ENCODE data around the gene FPR3. TPM values are rescaled to one million over a fixed set of nuclear protein-coding genes. Genes with fewer than 3 reads are reported as not detected.
"Not testable (repeated sequence)": the region's sequence is repeated elsewhere in the genome, so short reads cannot be mapped to it uniquely, and the experiment has no call there.

FPR3 gene
- total RNA-seq, 1 donor from 2014 or later: not detected

- Histone ChIP-seq H3K27me3 (ENCODE audit: insufficient read depth, low read length) (no peaks in the 10 kb centered on the region), H3K9ac (ENCODE audit: low read length) (no peak overlapping the region), H4K20me1 (ENCODE audit: insufficient read depth, low read length) (no peaks in the 10 kb centered on the region), H3K9me3 (ENCODE audit: insufficient read depth, low read depth, low read length) (no peaks in the 10 kb centered on the region), H3K4me3 (ENCODE audit: insufficient read depth, low read depth, low read length) (no peak overlapping the region), H2AFZ (ENCODE audit: low read depth, low read length) (no peak overlapping the region), H3K79me2 (ENCODE audit: insufficient read depth, low read length) (no peaks in the 10 kb centered on the region), H3K4me1 (ENCODE audit: insufficient read depth, low read length) (no peaks in the 10 kb centered on the region), H3K27ac (ENCODE audit: low read depth, low read length) (no peak overlapping the region), H3K4me2 (ENCODE audit: low read length) (no peak overlapping the region), H3K36me3 (ENCODE audit: insufficient read depth, low read length) (no peaks in the 10 kb centered on the region)
- Mint-ChIP-seq H3K27me3 (ENCODE audit: low read depth, unreplicated experiment) (peaks cover 21% of the 10 kb centered on the region), H3K9me3 (ENCODE audit: unreplicated experiment) (peaks cover 8% of the 10 kb centered on the region), H3K4me1 (ENCODE audit: low read depth, unreplicated experiment) (no peaks in the 10 kb centered on the region), H3K27ac (ENCODE audit: unreplicated experiment) (no peak overlapping the region), H3K36me3 (ENCODE audit: low read depth, unreplicated experiment) (no peaks in the 10 kb centered on the region), H3K4me3 (ENCODE audit: unreplicated experiment) (no peak overlapping the region)
- DNase-seq (ENCODE audit: low read depth) (no peak), FAIRE-seq (no peak)
- no peak for TF ChIP-seq CTCF (IDR thresholded peaks at IDR 0.05; ENCODE audit: insufficient read depth, low read depth, low read length)
- TF ChIP-seq EZH2 (IDR thresholded peaks at IDR 0.05; ENCODE audit: insufficient read depth, low read length): no peak
Measured at GRCh38 chr19:51766461-51766860, 28.5 kb upstream of the FPR3 start.

GRCh38 chr19:51771376-51772130 lies 23.4 kb upstream of the FPR3 start:
- Histone ChIP-seq H3K79me2 (ENCODE audit: insufficient read depth, low read length) (no peaks in the 10 kb centered on the region), H3K4me1 (ENCODE audit: insufficient read depth, low read length) (no peaks in the 10 kb centered on the region), H3K27ac (ENCODE audit: low read depth, low read length) (no peak overlapping the region), H3K36me3 (ENCODE audit: insufficient read depth, low read length) (no peaks in the 10 kb centered on the region), H4K20me1 (ENCODE audit: insufficient read depth, low read length) (no peaks in the 10 kb centered on the region), H3K9ac (ENCODE audit: low read length) (no peak overlapping the region), H3K27me3 (ENCODE audit: insufficient read depth, low read length) (no peaks in the 10 kb centered on the region), H3K4me3 (ENCODE audit: insufficient read depth, low read depth, low read length) (no peak overlapping the region), H2AFZ (ENCODE audit: low read depth, low read length) (no peak overlapping the region), H3K9me3 (ENCODE audit: insufficient read depth, low read depth, low read length) (no peaks in the 10 kb centered on the region), H3K4me2 (ENCODE audit: low read length) (no peak overlapping the region)
- Mint-ChIP-seq H3K27me3 (ENCODE audit: low read depth, unreplicated experiment) (peaks cover 11% of the 10 kb centered on the region), H3K4me1 (ENCODE audit: low read depth, unreplicated experiment) (no peaks in the 10 kb centered on the region), H3K4me3 (ENCODE audit: unreplicated experiment) (no peak overlapping the region), H3K27ac (ENCODE audit: unreplicated experiment) (no peak overlapping the region), H3K9me3 (ENCODE audit: unreplicated experiment) (no peaks in the 10 kb centered on the region), H3K36me3 (ENCODE audit: low read depth, unreplicated experiment) (no peaks in the 10 kb centered on the region)
- no peak for DNase-seq (ENCODE audit: low read depth)
- FAIRE-seq: no peak
- TF ChIP-seq EZH2 (IDR thresholded peaks at IDR 0.05; ENCODE audit: insufficient read depth, low read length): no peak
- TF ChIP-seq CTCF (IDR thresholded peaks at IDR 0.05; ENCODE audit: insufficient read depth, low read depth, low read length): no peak

GRCh38 chr19:51772977-51773376 lies 22.0 kb upstream of the FPR3 start:
- H3K27ac Mint-ChIP-seq (ENCODE audit: unreplicated experiment): no peak overlapping the region
- Histone ChIP-seq H3K9me3 (ENCODE audit: insufficient read depth, low read depth, low read length) (no peaks in the 10 kb centered on the region), H3K4me3 (ENCODE audit: insufficient read depth, low read depth, low read length) (no peak overlapping the region), H3K27ac (ENCODE audit: low read depth, low read length) (no peak overlapping the region), H4K20me1 (ENCODE audit: insufficient read depth, low read length) (no peaks in the 10 kb centered on the region), H3K4me2 (ENCODE audit: low read length) (no peak overlapping the region), H3K36me3 (ENCODE audit: insufficient read depth, low read length) (no peaks in the 10 kb centered on the region), H3K79me2 (ENCODE audit: insufficient read depth, low read length) (no peaks in the 10 kb centered on the region), H3K27me3 (ENCODE audit: insufficient read depth, low read length) (no peaks in the 10 kb centered on the region), H3K4me1 (ENCODE audit: insufficient read depth, low read length) (no peaks in the 10 kb centered on the region), H2AFZ (ENCODE audit: low read depth, low read length) (no peak overlapping the region), H3K9ac (ENCODE audit: low read length) (no peak overlapping the region)
- H3K4me3 Mint-ChIP-seq (ENCODE audit: unreplicated experiment): no peak overlapping the region
- H3K4me1 Mint-ChIP-seq (ENCODE audit: low read depth, unreplicated experiment): no peaks in the 10 kb centered on the region
- no peak for TF ChIP-seq EZH2 (IDR thresholded peaks at IDR 0.05; ENCODE audit: insufficient read depth, low read length)
- TF ChIP-seq CTCF (IDR thresholded peaks at IDR 0.05; ENCODE audit: insufficient read depth, low read depth, low read length): no peak
- H3K27me3 Mint-ChIP-seq (ENCODE audit: low read depth, unreplicated experiment): peaks cover 11% of the 10 kb centered on the region
- no peak for DNase-seq (ENCODE audit: low read depth)
- H3K9me3 Mint-ChIP-seq (ENCODE audit: unreplicated experiment): no peaks in the 10 kb centered on the region
- H3K36me3 Mint-ChIP-seq (ENCODE audit: low read depth, unreplicated experiment): no peaks in the 10 kb centered on the region
- FAIRE-seq: no peak

GRCh38 chr19:51776561-51776960 lies 18.4 kb upstream of the FPR3 start:
- H3K9me3 Mint-ChIP-seq (ENCODE audit: unreplicated experiment); FAIRE-seq: not testable (repeated sequence)
- peaks cover 29% of the 10 kb centered on the region for H3K27me3 Mint-ChIP-seq (ENCODE audit: low read depth, unreplicated experiment)

More at GRCh38 chr19:51776561-51776960, 18.4 kb upstream of the FPR3 start:
- H3K4me3 Mint-ChIP-seq (ENCODE audit: unreplicated experiment); H3K36me3 Mint-ChIP-seq (ENCODE audit: low read depth, unreplicated experiment); H4K20me1 ChIP-seq (ENCODE audit: insufficient read depth, low read length); H3K36me3 ChIP-seq (ENCODE audit: insufficient read depth, low read length); H2AFZ ChIP-seq (ENCODE audit: low read depth, low read length); H3K27me3 ChIP-seq (ENCODE audit: insufficient read depth, low read length); DNase-seq (ENCODE audit: low read depth); H3K9me3 ChIP-seq (ENCODE audit: insufficient read depth, low read depth, low read length); H3K4me1 Mint-ChIP-seq (ENCODE audit: low read depth, unreplicated experiment); H3K4me1 ChIP-seq (ENCODE audit: insufficient read depth, low read length); H3K79me2 ChIP-seq (ENCODE audit: insufficient read depth, low read length); H3K4me3 ChIP-seq (ENCODE audit: insufficient read depth, low read depth, low read length); H3K4me2 ChIP-seq (ENCODE audit: low read length); H3K27ac Mint-ChIP-seq (ENCODE audit: unreplicated experiment); H3K27ac ChIP-seq (ENCODE audit: low read depth, low read length); H3K9ac ChIP-seq (ENCODE audit: low read length): not testable (repeated sequence)

Data from astrocyte (in vitro differentiated cells and primary cell).